ENCODE data around the gene SIPA1L3.

Gene SIPA1L3

DNA sequence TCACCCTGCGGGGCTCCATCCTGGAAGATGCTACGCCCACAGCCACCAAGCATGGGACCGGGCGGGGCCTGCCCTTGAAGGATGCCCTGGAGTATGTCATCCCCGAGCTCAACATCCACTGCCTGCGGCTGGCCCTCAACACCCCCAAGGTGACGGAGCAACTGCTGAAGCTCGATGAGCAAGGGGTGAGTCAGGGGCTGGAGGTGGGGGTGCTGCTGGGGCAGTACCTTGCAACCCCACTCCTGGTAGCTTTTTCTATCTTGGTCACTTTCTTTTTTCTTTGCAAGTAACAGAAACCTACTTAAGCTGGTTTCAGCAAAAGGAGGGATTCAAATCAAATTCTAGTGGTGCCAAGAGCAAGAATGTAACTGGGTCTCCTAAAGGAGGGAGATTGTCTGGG, 193.0 kb downstream of the SIPA1L3 start:
- DNase-seq (ENCODE audit: low read depth): no peak
- TF ChIP-seq, protein P1, sequence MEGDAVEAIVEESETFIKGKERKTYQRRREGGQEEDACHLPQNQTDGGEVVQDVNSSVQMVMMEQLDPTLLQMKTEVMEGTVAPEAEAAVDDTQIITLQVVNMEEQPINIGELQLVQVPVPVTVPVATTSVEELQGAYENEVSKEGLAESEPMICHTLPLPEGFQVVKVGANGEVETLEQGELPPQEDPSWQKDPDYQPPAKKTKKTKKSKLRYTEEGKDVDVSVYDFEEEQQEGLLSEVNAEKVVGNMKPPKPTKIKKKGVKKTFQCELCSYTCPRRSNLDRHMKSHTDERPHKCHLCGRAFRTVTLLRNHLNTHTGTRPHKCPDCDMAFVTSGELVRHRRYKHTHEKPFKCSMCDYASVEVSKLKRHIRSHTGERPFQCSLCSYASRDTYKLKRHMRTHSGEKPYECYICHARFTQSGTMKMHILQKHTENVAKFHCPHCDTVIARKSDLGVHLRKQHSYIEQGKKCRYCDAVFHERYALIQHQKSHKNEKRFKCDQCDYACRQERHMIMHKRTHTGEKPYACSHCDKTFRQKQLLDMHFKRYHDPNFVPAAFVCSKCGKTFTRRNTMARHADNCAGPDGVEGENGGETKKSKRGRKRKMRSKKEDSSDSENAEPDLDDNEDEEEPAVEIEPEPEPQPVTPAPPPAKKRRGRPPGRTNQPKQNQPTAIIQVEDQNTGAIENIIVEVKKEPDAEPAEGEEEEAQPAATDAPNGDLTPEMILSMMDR (IDR thresholded peaks at IDR 0.05; ENCODE audit: insufficient read depth, low read depth, low read length, missing control alignments): no peak
- H3K4me3 ChIP-seq (ENCODE audit: low read depth, low read length): no peak overlapping the region

DNA sequence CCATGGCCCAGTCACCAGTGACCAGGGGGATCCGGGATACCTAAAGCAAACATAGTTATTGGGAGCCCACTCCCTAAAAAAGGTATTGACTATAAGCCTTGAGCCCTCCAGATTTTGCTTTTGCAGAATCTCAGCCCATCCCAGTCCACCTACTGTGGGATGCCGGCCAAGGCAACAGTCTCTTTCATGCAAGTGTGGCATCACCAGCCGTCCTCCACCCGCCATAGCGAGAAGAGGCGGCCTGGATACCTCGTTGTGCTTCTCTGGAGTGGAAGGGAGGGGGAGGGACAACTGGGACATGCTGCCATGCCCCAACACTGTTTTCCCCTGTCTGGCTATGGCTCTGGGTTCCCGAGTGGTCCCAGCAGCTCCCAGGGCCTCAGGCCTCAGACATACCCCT, 193.6 kb downstream of the SIPA1L3 start:
- DNase-seq (ENCODE audit: low read depth): no peak
- H3K4me3 ChIP-seq (ENCODE audit: low read depth, low read length): no peak overlapping the region
- TF ChIP-seq, protein P1 (IDR thresholded peaks at IDR 0.05; ENCODE audit: insufficient read depth, low read depth, low read length, missing control alignments): no peak

DNA sequence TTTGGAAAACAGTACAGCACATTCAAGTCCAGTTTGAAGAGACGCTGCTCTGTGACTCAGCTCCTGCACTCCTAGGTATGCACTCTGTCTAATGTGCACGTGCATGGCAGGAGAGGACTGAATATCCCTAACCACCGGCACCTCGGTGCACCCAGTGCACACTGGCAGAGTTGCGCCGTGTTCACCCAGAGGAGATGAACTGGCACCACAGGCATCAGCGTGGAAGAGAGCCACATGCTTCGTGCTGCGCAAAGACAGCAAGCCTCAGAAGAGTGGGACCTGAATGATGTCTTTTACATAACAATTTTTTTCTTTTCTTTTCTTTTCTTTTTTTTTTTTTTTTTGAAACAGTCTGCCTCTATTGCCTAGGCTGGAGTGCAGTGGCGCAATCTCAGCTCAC, 194.7 kb downstream of the SIPA1L3 start:
- TF ChIP-seq, protein P1 (IDR thresholded peaks at IDR 0.05; ENCODE audit: insufficient read depth, low read depth, low read length, missing control alignments): no peak
- no peak for DNase-seq (ENCODE audit: low read depth)
- H3K4me3 ChIP-seq (ENCODE audit: low read depth, low read length): no peak overlapping the region

DNA sequence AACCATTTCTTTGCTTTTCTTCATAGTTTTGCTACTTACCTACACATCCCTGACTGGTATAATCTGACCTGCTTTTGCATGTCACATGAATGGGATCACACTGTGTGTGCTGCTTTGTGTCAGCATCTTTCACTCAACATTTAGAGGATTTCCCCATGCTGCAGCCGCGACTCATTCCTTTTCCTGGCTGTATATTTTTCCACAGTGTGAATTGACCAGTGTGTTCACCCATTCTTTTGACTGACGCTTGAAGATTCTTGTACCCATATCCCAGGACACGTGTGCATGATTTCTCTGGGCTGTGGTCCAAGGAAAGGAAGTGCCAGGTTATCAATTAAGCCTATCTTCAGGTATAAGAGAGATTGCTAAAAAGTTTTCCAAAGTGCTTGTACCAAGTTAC, 198.6 kb downstream of the SIPA1L3 start:
- H3K4me3 ChIP-seq (ENCODE audit: low read depth, low read length): no peak overlapping the region
- no peak for DNase-seq (ENCODE audit: low read depth)
- TF ChIP-seq, protein P1 (IDR thresholded peaks at IDR 0.05; ENCODE audit: insufficient read depth, low read depth, low read length, missing control alignments): no peak

DNA sequence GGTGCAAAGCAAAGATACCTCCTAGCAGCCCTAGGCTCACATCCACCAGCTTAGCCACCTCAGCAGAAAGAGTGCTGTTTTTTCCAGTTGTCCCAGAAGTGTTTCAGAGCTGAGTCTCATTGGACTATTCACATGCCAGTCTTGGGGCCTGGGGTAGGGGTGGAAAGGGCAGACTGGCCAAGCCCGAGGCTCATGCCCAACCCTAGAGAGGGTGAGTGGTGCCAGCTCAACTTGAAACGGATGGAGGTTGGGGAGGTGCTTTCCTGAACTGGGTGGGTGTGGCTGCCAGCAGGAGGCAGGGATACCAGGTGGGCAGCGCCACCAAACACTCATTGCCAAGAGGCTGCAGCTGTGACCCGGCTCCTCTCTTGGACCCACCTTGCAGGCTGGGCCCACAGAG, 200.1 kb downstream of the SIPA1L3 start:
- no peak overlapping the region for H3K4me3 ChIP-seq (ENCODE audit: low read depth, low read length)
- DNase-seq (ENCODE audit: low read depth): no peak
- TF ChIP-seq, protein P1 (IDR thresholded peaks at IDR 0.05; ENCODE audit: insufficient read depth, low read depth, low read length, missing control alignments): no peak

DNA sequence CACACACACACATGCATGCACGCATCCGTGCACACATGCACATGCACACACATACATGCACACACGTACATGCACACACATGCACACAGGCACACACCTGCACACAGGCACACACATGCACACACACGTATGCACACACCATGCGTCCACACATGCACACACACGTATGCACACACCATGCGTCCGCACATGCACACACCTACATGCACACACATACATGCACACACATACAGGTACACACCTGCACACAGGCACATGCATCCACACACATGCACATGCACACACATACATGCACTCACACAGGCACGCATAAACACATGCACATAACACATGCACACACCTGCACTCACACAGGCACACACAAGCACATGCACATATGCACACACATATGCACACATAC, 204.9 kb downstream of the SIPA1L3 start:
- TF ChIP-seq, protein P1 (IDR thresholded peaks at IDR 0.05; ENCODE audit: insufficient read depth, low read depth, low read length, missing control alignments): no peak
- DNase-seq (ENCODE audit: low read depth): no peak
- H3K4me3 ChIP-seq (ENCODE audit: low read depth, low read length): no peak overlapping the region

DNA sequence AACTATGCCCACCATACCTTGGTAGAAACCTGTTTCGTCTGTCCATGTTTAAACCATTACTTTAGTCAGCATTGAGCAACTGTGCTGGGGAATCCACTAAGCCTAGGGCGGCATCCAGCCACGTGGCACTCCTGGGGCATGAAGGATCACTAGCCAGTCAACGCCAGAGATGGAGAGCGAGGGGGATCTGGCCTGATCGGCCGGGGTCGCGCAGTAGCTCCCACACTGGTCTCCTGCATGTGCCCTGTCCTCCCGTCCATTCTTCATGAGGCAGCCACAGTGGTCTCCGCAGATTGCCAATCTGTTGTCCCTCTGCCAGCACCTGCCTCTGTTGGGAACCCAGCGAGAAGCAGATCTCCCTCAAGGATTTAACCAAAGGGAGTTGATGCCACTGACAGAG, 207.6 kb downstream of the SIPA1L3 start:
- TF ChIP-seq, protein P1 (IDR thresholded peaks at IDR 0.05; ENCODE audit: insufficient read depth, low read depth, low read length, missing control alignments): no peak
- H3K4me3 ChIP-seq (ENCODE audit: low read depth, low read length): no peak overlapping the region
- DNase-seq (ENCODE audit: low read depth): no peak

Measured in GM12865 (cell line).